Embryonic facial prominence (tissue), 1 donor: ENCODE data around the gene CPEB1.
"Not testable (repeated sequence)": the region's sequence is repeated elsewhere in the genome, so short reads cannot be mapped to it uniquely, and the experiment has no call there.

ENCODE experiments used
- DNase-seq: peaks from one replicate; pipeline ENCODE4 v3.0.0-alpha.2; 2016; ENCODE audit errors: extremely low spot score

The CPEB1 gene

DNA sequence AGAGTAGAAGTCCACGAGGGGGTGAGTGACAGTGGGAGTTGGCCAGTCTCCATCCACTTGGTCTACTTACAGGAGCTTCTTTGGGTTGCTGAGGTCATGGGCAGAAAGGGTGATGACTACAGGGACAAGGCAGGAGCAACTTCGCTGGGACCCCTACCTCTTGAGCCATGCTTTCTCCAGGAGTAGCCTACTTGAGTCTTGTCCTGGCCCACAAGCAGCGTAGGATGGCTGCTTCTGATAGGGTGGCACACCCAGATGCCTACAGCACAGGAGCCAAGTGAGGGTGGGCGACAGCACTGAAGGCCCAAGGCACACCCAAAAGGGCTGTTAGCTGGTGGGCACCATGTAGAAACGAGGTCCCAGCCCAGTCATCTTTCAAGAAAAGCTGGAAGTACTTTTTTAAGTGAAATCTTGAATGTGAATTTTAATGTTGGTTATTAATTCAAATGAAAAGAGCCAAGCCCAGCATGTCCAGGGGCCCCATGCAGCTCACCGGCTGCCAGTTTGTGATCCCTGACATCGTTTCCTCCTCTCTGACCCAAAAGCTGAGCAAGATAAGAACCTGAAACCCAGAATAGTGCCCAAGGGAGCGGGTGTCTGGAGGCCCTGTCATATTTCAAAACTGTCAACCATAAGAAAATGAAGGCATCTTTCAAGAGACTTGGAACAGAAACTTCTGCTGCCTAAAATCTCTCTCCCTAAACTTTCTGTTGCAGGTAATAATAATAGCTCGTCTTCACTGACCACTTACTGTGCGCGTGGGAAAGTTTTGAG lies 2.2 kb upstream of the CPEB1 start:
- no peak for DNase-seq

- no peak for DNase-seq
Observed at GRCh38 chr15:82648257-82649103, 1.3 kb upstream of the CPEB1 start.

DNA sequence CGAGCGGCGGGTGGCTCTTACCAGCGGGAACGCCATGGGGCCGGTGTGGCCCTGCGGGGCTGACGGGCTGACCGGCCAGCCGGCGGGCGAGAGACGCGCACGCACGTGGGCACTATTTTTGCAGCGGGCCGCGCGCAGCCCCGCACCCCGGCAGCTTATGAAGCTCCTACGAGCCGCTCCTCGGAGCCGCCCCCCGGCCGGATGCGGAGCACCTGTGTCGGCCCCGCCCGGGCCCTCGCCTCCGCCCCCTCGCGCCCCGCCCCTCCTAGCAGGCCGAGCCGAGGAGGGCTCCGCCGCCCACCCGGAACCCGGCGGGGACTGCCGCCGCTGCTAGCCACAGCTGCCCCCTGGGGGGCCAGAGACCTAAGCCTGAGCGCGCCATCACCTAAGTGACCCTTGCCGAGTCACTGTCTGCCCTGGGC lies 683 bp upstream of the CPEB1 start:
- DNase-seq: no peak

DNA sequence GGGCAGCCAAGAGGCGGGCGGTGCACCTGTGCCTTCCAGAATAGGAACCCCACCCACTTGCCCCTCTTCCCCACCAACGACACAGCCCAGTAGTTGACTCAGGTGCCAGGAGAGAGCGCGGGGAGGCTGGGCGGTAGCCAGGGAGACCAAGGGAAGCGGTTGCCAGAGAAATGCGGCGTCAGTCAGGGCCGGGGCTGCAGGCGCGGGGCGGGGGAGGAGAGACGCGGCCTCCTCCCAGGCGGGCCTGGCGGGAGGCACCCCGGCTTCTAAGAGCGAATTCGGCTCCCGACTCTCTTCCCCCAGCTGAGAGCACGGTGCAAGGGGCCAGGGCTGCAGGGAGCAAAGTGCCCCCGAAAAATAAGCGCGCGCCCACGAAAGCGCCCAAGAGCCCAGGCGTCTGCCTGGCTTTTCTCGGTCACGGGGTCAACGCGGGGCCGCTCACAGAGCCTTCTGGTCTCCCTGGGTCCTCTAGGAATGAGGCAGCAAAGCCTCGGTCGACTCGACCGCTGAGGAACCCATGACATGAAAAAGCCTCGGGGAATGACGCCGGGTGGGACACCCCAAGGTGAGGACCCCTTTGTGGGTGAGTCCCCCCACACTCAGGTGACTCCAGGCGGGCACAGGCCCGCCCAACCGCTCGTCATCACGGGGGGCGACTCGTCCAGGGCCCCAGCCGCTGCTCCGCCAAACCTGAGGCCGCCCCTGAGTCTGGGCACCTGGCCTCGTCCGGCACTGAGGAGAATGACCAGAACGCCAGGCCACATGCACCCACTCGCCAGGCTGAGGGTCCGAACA lies 716 bp downstream of the CPEB1 start:
- no peak for DNase-seq

DNA sequence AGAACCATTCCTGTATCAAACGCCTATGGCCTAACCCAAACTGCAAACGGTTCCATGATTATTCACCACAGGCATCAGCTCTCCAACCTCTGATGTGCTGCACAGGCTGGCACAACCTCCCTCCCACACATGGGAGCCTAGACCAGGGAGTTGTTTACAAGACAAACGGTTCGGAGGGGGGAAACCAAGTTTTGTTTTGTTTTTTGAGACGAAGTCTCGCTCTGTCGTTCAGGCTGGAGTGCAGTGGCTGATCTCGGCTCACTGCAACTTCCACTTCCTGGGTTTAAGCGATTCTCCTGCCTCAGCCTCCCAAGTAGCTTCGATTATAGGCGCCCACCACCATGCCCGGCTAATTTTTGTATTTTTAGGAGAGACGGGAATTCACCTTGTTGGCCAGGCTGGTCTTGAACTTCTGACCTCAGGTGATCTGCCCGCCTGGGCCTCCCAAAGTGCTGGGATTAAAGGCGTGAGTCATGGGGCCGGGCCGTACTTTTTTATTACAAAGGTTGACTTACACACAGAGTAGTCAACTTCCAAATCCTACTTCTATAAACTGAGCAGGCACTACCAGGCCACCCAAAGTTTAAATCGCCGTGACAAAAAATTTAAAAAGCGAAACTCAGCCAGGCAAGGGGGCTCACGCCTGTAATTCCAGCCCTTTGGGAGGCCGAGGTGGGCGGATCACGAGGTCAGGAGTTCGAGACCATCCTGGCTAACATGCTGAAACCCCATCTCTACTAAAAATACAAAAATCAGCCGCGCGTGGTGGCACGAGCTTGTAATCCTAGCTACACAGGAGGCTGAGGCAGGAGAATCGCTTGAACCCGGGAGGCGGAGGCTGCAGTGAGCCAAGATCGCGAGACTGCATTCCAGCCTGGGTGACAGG lies 2.0 kb downstream of the CPEB1 start:
- not testable (repeated sequence) for DNase-seq

GRCh38 chr15:82643992-82644391 lies 3.2 kb downstream of the CPEB1 start:
- DNase-seq: no peak

DNA sequence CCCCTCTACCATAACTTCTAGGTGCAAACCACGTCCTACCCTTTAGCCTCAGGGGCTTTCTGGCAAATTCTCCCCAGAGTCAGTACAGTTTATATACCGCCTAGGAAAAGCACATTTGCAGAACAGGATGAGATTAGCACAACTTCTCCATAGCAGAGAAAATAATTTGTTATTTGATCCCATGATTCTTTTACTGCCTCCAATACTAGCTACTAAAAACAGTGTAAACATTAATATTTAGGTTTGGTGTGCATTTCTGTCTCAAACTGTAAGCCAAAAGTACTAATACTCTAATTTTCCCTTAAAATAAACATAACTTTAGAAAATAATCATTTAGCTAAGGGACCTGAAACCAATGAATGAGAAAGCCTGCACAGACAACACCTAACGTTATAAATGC lies 4.5 kb downstream of the CPEB1 start:
- DNase-seq: no peak

GRCh38 chr15:82641129-82641798 lies 5.9 kb downstream of the CPEB1 start:
- DNase-seq: no peak

GRCh38 chr15:82640672-82641071 lies 6.5 kb downstream of the CPEB1 start:
- no peak for DNase-seq

DNA sequence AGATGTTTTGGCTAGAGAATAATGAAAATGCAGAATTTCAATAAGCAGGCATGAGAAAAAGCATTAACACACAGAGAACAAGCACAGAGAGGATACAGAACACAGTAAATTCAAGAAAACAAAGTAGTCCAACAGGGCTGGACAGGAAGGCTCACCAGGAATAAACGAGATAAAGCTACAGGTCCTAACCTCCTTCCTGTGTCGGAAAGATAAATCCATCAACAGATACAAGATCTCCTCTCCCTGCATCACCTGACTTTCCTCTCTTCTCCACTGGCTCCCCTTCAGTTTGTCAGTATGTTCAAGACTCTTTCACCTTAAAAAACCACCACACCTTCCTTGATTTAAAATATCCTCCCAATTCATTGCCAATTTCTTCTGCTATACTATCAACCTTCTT lies 11.4 kb downstream of the CPEB1 start:
- DNase-seq: no peak

GRCh38 chr15:82630033-82630432 lies 17.1 kb downstream of the CPEB1 start:
- DNase-seq: no peak

GRCh38 chr15:82625136-82625535 lies 22.0 kb downstream of the CPEB1 start:
- no peak for DNase-seq

DNA sequence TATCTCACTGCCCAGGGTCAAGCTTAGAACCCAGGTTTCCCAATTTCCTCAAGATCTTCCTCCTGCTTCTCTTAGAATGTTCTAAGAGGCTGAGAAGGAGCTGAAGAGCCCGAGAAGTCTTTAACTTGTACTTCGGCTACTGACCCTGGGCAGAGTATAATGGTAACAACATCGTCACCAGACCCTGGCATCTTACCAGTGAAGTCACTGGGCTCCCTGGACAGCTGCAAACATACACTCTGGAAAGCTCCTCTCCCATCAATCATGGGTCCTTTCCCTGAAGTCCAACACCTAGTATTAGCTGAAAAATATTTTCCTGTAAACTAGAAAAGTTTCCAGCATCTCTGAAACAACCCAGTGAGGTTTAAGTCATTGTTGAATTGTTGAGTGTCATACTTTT lies 22.7 kb downstream of the CPEB1 start:
- DNase-seq: no peak

- no peak for DNase-seq
Observed at GRCh38 chr15:82624008-82624407, 23.2 kb downstream of the CPEB1 start.

- DNase-seq: no peak
Observed at GRCh38 chr15:82621970-82622369, 25.2 kb downstream of the CPEB1 start.

DNA sequence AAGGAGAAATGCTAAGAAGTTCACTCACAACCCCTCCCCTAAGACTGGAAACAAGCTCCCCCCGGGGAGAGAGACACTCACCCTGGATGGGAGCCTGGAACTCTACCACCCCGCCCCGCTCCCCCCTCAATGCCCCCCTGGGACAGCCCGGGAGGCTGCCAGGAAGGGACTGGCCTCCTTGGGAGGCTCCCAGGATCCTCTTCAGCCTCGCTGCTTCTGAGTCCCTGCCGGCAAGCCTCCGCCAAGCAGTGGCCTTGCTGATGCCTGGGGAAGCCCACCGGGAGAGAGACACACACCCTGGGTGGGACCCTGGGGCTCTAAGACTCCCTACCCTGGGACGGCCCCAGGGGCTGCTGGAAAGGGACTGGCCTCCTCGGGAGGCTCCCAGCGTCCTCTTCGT lies 33.4 kb downstream of the CPEB1 start:
- no peak for DNase-seq

GRCh38 chr15:82611348-82611747 lies 35.8 kb downstream of the CPEB1 start:
- DNase-seq: no peak

DNA sequence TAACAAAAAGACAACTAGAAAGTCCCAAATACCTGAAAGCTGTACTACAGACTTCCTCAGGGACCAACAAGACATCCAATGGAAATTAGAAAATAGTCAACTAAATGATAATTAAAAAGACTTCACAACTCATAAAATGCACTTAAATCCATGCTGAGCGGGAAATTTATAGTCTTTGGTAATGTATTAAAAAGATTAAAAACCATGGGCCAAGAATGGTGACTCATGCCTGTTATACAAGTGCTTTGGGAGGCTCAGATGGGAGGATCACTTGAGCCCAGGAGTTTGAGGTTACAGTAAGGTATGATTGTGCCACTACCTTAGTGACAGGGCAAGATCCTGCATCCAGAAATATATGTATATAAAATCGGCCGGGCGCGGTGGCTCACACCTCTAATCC lies 45.0 kb downstream of the CPEB1 start:
- DNase-seq: no peak

- no peak for DNase-seq
Observed at GRCh38 chr15:82599862-82600261, 47.3 kb downstream of the CPEB1 start.

GRCh38 chr15:82597815-82598214 lies 49.3 kb downstream of the CPEB1 start:
- DNase-seq: no peak

- DNase-seq: no peak
Observed at GRCh38 chr15:82595766-82596165, 51.4 kb downstream of the CPEB1 start.
